Measurements from ENCODE around the gene SULT2B1.

GRCh38 chr19:48641850-48642249 is 89.9 kb downstream of the SULT2B1 start:
- TF ChIP-seq GABPA (IDR thresholded peaks at IDR 0.05 in 1 of 2, conservative IDR thresholded peaks at IDR 0.05 in 1 of 2) (no peak), CTCF (IDR thresholded peaks at IDR 0.05; ENCODE audit: low read depth, low read length, missing input control) (no peak), REST (IDR thresholded peaks at IDR 0.05) (no peak), RXRA (IDR thresholded peaks at IDR 0.05) (no peak), JUND (IDR thresholded peaks at IDR 0.05) (no peak), ATF3 (IDR thresholded peaks at IDR 0.05) (no peak), YY1 (IDR thresholded peaks at IDR 0.05) (no peak), NR2F2 (IDR thresholded peaks at IDR 0.05) (no peak), TAF1 (conservative IDR thresholded peaks at IDR 0.05) (no peak), SP1 (IDR thresholded peaks at IDR 0.05) (no peak)

Measured in liver (tissue), 3 donors.